GM13976 (cell line): ENCODE results near the gene CLEC2A.

Experiments used
- DNase-seq: peaks from one replicate; pipeline ENCODE4 v3.0.0; 2012; ENCODE audit warnings: low spot score
- in situ Hi-C: fragments of 300-500 bp; cut with MboI; formaldehyde crosslinking; loops from one replicate; pipeline ENCODE4 v1.12.0; 2022; ENCODE audit warnings: low sequenced_read_pairs, mixed read lengths, inconsistent platforms; ENCODE audit not compliant: unreplicated experiment
- TF ChIP-seq, protein P1 (sequence below): IDR thresholded peaks from 2 replicates; pipeline ENCODE4 v1.5.1; 2012; ENCODE audit warnings: borderline replicate concordance, mild to moderate bottlenecking; ENCODE audit not compliant: insufficient read depth; ENCODE audit errors: extremely low read depth, missing control alignments, control extremely low read depth

Gene CLEC2A

DNA sequence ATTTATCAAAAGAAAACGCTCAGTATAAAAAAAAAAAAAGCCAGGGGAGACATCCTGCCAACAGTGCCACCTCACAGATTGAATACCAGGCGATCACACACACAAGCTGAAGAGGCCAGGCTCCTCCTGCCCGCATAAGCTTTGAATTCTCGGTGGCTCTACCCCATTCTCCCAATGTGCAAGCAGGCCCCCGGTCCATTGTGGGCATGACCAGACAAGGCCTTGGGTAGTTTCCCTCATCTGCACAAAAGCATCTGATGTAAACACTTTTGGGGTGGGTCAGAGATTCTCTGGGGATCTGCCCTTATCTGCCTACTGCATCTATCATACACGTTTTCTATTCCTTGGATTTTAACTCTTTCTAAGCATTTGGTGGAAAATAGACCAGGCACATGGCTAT lies 34.6 kb downstream of the CLEC2A start:
- DNase-seq, result no peak
- in situ Hi-C loops, result no loop called here
- TF ChIP-seq, protein P1, sequence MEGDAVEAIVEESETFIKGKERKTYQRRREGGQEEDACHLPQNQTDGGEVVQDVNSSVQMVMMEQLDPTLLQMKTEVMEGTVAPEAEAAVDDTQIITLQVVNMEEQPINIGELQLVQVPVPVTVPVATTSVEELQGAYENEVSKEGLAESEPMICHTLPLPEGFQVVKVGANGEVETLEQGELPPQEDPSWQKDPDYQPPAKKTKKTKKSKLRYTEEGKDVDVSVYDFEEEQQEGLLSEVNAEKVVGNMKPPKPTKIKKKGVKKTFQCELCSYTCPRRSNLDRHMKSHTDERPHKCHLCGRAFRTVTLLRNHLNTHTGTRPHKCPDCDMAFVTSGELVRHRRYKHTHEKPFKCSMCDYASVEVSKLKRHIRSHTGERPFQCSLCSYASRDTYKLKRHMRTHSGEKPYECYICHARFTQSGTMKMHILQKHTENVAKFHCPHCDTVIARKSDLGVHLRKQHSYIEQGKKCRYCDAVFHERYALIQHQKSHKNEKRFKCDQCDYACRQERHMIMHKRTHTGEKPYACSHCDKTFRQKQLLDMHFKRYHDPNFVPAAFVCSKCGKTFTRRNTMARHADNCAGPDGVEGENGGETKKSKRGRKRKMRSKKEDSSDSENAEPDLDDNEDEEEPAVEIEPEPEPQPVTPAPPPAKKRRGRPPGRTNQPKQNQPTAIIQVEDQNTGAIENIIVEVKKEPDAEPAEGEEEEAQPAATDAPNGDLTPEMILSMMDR, result no peak

DNA sequence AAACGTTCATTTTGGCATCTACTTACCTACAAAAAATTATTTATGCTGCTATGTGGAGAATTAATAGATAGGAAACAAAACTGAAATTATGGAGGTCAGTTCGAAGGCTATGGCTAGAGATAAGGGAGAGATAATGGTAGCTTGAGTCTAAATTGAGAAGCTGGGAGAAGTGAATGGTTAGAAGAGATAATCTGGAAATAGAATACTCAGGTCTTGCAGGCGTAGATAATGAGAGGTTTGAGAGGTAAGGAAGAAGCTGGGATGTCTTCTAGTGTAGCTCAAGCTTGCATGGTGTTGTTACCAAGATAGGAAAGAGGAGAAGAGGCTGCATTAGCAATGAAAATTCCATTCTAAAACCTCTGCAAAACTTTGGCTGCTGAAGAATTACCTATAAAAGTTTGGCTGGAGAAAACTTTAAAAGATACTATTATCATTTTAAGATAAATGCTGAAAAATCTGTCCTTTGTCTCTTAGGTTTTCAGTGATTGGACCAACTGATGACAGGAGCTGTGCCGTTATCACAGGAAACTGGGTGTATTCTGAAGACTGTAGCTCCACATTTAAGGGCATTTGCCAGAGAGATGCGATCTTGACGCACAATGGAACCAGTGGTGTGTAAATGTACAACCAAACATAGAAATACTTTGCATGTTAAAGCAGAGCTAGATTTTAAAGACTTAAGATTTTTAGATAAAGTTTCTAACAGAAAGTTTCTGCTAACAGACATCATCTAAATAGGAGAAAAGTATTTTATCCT lies 36.8 kb downstream of the CLEC2A start:
- in situ Hi-C loops, result no loop called here

GRCh38 chr12:9888665-9889273 lies 43.4 kb downstream of the CLEC2A start:
- in situ Hi-C loops, result no loop called here

More for the DNA sequence above, 36.8 kb downstream of the CLEC2A start:
- no peak for DNase-seq
- TF ChIP-seq, protein P1, result no peak

DNA sequence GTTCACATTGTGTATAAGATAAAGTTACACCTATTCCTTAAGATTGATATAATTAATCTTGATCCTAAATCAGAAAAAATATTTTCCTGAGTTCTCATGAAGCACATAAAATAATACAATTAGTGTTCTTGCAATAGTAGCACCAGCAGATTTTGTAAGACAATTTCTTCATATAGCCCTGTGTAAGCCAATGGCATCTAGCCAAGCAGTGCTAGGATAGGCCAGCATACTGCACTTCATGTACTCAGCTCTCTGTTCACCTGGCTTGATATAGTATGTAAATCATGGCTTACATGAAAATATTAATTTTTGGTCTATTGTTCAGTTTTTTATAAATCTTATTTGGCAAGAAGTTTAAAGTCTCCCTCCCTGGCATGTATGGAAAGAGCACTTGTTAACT lies 49.0 kb downstream of the CLEC2A start:
- DNase-seq, result no peak
- TF ChIP-seq, protein P1, result no peak
- in situ Hi-C loops, result no loop called here

More at GRCh38 chr12:9888665-9889273, 43.4 kb downstream of the CLEC2A start:
- TF ChIP-seq, protein P1, result no peak
- no peak for DNase-seq

DNA sequence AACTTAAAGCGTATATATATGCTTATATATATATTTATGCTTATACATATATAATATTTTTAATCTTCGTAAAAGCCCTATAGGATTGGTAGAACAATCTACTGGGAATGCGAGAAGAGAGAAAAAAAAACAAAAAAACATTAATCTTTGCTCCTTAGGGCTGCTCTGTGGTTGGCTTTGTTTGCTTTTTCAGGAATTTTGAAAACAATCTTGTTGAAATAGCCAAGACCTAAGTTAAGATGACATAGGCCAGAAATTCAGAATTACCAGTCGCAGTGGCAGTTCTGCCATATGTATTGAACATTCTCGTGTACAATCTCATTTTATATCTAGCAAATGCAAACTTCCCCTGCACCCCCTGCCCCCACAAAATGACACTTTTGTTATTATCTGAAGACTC lies 50.2 kb downstream of the CLEC2A start:
- in situ Hi-C loops, result no loop called here
- TF ChIP-seq, protein P1, result no peak
- no peak for DNase-seq

DNA sequence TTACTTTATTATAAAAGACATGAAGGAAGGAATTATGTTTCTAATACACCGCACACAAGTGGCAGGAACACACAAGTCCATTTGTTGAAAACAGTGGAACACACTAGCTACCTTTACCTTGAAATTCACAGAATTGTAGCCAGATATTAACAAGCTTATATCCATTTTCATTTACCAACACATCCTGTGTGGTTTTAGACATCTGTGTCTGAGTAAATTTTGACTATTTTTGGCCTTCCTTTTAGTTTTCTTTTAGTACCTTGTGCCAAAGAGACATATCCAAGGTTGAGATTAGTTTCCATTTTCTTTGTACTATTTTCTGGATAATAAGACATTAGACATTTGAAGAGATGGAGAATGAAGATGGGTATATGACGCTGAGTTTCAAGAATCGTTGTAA lies 50.9 kb downstream of the CLEC2A start, which contains the start of gene KLRF2:
Gene KLRF2 (plus strand): TSS at position 244 of the 400 bp plus-strand sequence. CDS start 107 bp downstream, at position 351.
- no peak for DNase-seq
- in situ Hi-C loops, result no loop called here

More for the DNA sequence above, 50.9 kb downstream of the CLEC2A start, which contains the start of gene KLRF2:
- TF ChIP-seq, protein P1, result no peak
